ENCODE measurements around the gene SEMG1. TPM values are rescaled to one million over a fixed set of nuclear protein-coding genes. Genes with fewer than 3 reads are reported as not detected.

The SEMG1 gene
- total RNA-seq, 1 experiment from 2014 or later, result 2.0 TPM

GRCh38 chr20:45223136-45223535 is 16.3 kb downstream of the SEMG1 start:
- no peak overlapping the region for H2BK12ac ChIP-seq (ENCODE audit: insufficient read length, low read depth, low read length)

More at GRCh38 chr20:45223136-45223535, 16.3 kb downstream of the SEMG1 start:
- H3K27ac Mint-ChIP-seq, result no peak overlapping the region
- Histone ChIP-seq H3K9me3 (ENCODE audit: control insufficient read depth, low read depth, low read length) (no peaks in the 10 kb centered on the region), H3K9ac (ENCODE audit: extremely low read depth, insufficient read length, low read length) (no peak overlapping the region), H3K79me2 (ENCODE audit: insufficient read depth, low read length) (no peaks in the 10 kb centered on the region), H3K23ac (ENCODE audit: insufficient read length, low read depth, low read length) (no peak overlapping the region), H4K5ac (ENCODE audit: insufficient read length, low read depth, low read length) (no peak overlapping the region), H3K56ac (ENCODE audit: insufficient read length, low read depth, low read length) (no peak overlapping the region), H2BK20ac (ENCODE audit: low read depth, low read length, poor library complexity, severe bottlenecking) (no peak overlapping the region), H3K4ac (ENCODE audit: low read depth, low read length) (no peak overlapping the region), H3K4me1 (ENCODE audit: insufficient read depth, low read length) (no peaks in the 10 kb centered on the region), H3K27me3 (ENCODE audit: insufficient read depth, low read length) (no peaks in the 10 kb centered on the region; the same call in 1 of the 2 replicates), H3K18ac (ENCODE audit: insufficient read length, low read depth, low read length) (no peak overlapping the region), H2BK5ac (ENCODE audit: insufficient read length, low read length) (no peak overlapping the region), H4K20me1 (ENCODE audit: control insufficient read depth, insufficient read depth, insufficient read length) (no peaks in the 10 kb centered on the region), H2BK15ac (ENCODE audit: low read depth, low read length) (no peak overlapping the region), H4K8ac (replicated peaks; ENCODE audit: insufficient read length, low read depth, low read length) (no peak overlapping the region), H3K4me2 (ENCODE audit: insufficient read depth, insufficient read length, low read length) (no peak overlapping the region), H4K91ac (ENCODE audit: insufficient read length, low read depth, low read length) (no peak overlapping the region), H2BK120ac (ENCODE audit: low read depth, low read length, poor library complexity, severe bottlenecking) (no peak overlapping the region), H3K23me2 (ENCODE audit: insufficient read length, low read depth, low read length, poor library complexity, severe bottlenecking) (no peaks in the 10 kb centered on the region), H3T11ph (ENCODE audit: low read length) (no peak overlapping the region), H2AK5ac (ENCODE audit: insufficient read length, low read length) (no peak overlapping the region), H3K27ac (ENCODE audit: insufficient read length, low read depth, low read length) (no peak overlapping the region), H2AFZ (ENCODE audit: low read length) (no peak overlapping the region), H3K14ac (ENCODE audit: insufficient read depth, low read length) (no peak overlapping the region), H3K79me1 (ENCODE audit: insufficient read depth, low read depth, low read length, poor library complexity, severe bottlenecking) (no peaks in the 10 kb centered on the region)
- no peaks in the 10 kb centered on the region for H3K9me3 Mint-ChIP-seq
- DNase-seq, result no peak
- H3K27me3 Mint-ChIP-seq (ENCODE audit: low read depth), result peaks cover 59% of the 10 kb centered on the region
- H3K4me3 Mint-ChIP-seq, result no peak overlapping the region
- H3K36me3 Mint-ChIP-seq (ENCODE audit: insufficient read depth in 1 of 3, low read depth in 3 of 3), result no peaks in the 10 kb centered on the region
- no peaks in the 10 kb centered on the region for H3K4me1 Mint-ChIP-seq
- TF ChIP-seq CTCF (conservative IDR thresholded peaks at IDR 0.05), result no peak

Measured in H9 (cell line).